ENCODE results near the gene GPX6.

GPX6 gene

DNA sequence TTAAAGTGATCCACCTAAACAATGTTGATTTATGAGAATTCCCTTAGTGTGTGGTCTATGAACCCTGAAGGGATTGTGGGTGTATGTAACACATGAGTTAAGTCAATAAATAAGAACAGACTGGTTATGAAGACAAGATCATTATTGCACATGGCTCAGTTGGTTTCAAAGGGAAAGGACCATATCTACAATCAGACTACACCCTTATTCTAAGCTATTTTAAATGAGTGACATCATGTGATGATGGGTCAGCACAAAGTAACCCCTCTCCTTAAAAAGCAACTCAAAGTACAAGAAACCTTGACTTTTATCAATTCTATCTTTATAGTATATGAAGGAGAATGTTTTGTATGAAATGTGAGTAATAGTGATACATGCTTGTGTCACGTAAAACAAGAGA, 57.0 kb downstream of the GPX6 start:
- no peak overlapping the region for H3K27ac ChIP-seq (ENCODE audit: insufficient read depth, low read length, poor library complexity, severe bottlenecking)
- no peaks in the 10 kb centered on the region for H3K27me3 ChIP-seq (replicated peaks; ENCODE audit: control insufficient read depth, insufficient read depth, low read length, poor library complexity, severe bottlenecking)
- H3K4me1 ChIP-seq (ENCODE audit: control insufficient read depth, insufficient read depth, low read length, poor library complexity, severe bottlenecking): no peaks in the 10 kb centered on the region
- no peaks in the 10 kb centered on the region for H3K9me3 ChIP-seq (ENCODE audit: control insufficient read depth, low read length)
- no peak for DNase-seq
- no peak overlapping the region for H3K4me3 ChIP-seq (ENCODE audit: insufficient read depth, low read depth, low read length, poor library complexity, severe bottlenecking)
- no peaks in the 10 kb centered on the region for H3K36me3 ChIP-seq (ENCODE audit: control insufficient read depth, insufficient read depth, low read length)

Measured in effector memory CD4-positive, alpha-beta T cell (primary cell).